RWPE2 (cell line): ENCODE data around the gene DNAH2.

ENCODE experiments used
- ATAC-seq: fragments of 200-7000 bp; cut with Tn5 transposase; 3 replicates; pipeline ENCODE4 v1.9.1; 2021; ENCODE audit warnings: low read depth
- DNase-seq: peaks from one replicate; pipeline ENCODE4 v3.0.0-alpha.2; 2020; ENCODE audit warnings: low spot score
- H3K27ac ChIP-seq: fragments of 450-650 bp; 2 replicates; pipeline ENCODE4 v1.5.1; 2017; ENCODE audit warnings: mild to moderate bottlenecking; ENCODE audit not compliant: poor library complexity, severe bottlenecking
- H3K27me3 ChIP-seq: fragments of 250-450 bp; sonication (Bioruptor Pico); 2 replicates; pipeline ENCODE4 v1.5.1; 2021; ENCODE audit warnings: mild to moderate bottlenecking, moderate library complexity; ENCODE audit not compliant: insufficient read depth, poor library complexity, severe bottlenecking
- H3K36me3 ChIP-seq: fragments of 250-450 bp; sonication (Bioruptor Pico); 2 replicates; pipeline ENCODE4 v1.5.1; 2020; ENCODE audit warnings: low read depth, mild to moderate bottlenecking, moderate library complexity
- H3K4me1 ChIP-seq: fragments of 250-450 bp; sonication (Bioruptor Pico); 2 replicates; pipeline ENCODE4 v1.5.1; 2021; ENCODE audit warnings: mild to moderate bottlenecking, moderate library complexity; ENCODE audit not compliant: insufficient read depth, poor library complexity, severe bottlenecking
- H3K4me3 ChIP-seq: fragments of 250-450 bp; sonication (Bioruptor Pico); 2 replicates; pipeline ENCODE4 v1.5.1; 2021; ENCODE audit warnings: mild to moderate bottlenecking, moderate library complexity; ENCODE audit not compliant: severe bottlenecking
- H3K9me3 ChIP-seq: fragments of 250-450 bp; sonication (Bioruptor Pico); 2 replicates; pipeline ENCODE4 v1.5.1; 2021; ENCODE audit warnings: mild to moderate bottlenecking, moderate library complexity; ENCODE audit not compliant: severe bottlenecking
- CTCF ChIP-seq: fragments of 450-650 bp; IDR thresholded peaks from one replicate; pipeline ENCODE4 v1.5.1; 2017; ENCODE audit warnings: mild to moderate bottlenecking, moderate library complexity; ENCODE audit not compliant: poor library complexity, severe bottlenecking

DNAH2 gene

DNA sequence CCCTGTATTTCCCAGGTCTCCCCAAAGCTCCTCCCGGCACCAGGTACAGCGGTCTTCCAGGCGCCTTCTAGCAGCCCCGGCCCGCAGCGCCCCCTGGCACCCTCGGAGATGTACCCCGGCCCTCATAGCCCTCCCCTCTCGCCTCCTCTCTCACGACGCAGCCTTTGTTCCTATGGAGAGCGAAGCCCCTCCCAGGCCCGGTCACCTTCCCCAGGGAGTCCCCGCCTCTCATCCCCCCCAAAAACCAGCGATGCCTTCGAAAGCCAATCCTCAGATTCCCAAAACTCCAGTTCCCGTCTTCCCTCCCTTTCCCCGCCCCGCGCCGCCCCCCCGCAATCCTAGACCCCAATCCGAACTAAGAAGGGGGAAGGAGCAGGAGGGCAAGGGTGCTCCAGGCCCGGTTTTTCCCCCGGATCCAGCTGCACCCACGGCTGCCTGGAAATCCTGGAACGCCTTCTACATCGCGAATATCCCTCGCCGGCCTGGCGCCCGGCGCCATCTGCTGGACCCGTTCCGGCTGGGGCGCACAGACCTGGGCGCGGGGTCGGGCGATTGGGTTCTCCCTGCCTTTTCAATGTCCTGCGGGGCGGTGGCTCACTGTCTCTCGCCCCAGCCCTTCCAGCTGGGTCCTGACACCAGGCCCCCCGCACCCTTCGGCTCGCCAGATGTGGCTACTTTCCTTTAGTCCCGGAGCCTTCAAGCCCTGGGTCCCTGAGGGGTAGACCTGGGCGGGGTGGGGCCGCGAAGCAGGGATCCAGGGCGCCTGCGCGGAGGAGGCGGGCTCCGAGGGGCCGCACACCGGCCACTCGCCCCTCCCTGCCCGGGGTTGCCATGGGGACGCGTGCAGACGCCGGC, at the start of gene DNAH2:
Gene DNAH2, plus strand, starts transcription at position 844 of the 855 bp plus-strand sequence. CDS start 1,991 bp downstream, outside the sequence.
- ATAC-seq: peak; percentile 83
- peak; percentile 84 for TF ChIP-seq CTCF
- H3K27ac ChIP-seq: peak within 1 kb of the TSS; percentile 28
- no peaks in the 10 kb centered on the region for H3K27me3 ChIP-seq
- H3K36me3 ChIP-seq: no peaks in the 10 kb centered on the region
- no peak for DNase-seq
- H3K9me3 ChIP-seq: no peaks in the 10 kb centered on the region
- peak within 1 kb of the TSS; percentile 56 for H3K4me3 ChIP-seq
- no peaks in the 10 kb centered on the region for H3K4me1 ChIP-seq

DNA sequence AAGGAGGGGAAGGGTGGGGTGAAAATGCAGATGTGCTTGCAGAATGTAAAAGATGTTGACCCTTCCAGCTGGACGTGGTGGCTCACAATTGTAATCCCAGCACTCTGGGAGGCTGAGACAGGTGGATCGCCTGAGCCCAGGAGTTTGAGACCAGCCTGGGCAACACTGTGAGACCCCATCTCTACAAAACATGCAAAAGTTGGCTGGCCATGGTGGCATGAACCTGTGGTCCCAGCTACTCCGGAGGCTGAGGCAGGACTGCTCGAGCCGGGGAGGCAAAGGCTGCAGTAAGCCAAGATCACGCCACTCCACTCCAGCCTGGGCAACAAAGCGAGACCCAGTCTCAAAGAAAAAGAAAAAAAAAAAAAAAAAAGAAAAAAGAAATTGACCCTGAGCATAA, 49.1 kb upstream of the DNAH2 start:
- DNase-seq: no peak
- no peaks in the 10 kb centered on the region for H3K27me3 ChIP-seq
- no peaks in the 10 kb centered on the region for H3K4me1 ChIP-seq
- H3K36me3 ChIP-seq: peaks cover 50% of the 10 kb centered on the region
- no peak for ATAC-seq
- H3K9me3 ChIP-seq: no peaks in the 10 kb centered on the region
- TF ChIP-seq CTCF: no peak
- no peak overlapping the region for H3K4me3 ChIP-seq
- no peak overlapping the region for H3K27ac ChIP-seq

DNA sequence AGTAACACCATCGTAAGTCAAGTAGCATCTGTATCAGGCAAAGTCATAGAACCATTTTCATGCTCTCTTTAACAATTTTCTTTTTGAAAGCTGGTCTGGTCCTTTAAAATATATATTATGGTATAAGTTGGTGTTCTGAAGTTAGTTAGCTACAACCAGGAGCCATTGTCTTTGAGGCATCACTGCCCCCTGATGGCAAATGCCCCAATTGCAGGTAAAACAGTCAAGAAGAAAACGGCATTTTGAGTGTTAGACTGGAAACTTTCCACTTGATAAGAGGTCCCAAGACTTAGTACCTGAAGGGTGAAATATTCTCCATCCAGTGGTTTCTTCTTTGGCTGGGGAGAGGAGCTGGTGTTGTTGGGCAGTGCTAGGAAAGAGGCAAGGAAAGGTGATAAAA, 44.3 kb upstream of the DNAH2 start:
- H3K27ac ChIP-seq: no peak overlapping the region
- H3K4me3 ChIP-seq: no peak overlapping the region
- H3K9me3 ChIP-seq: no peaks in the 10 kb centered on the region
- peak; percentile 30 for TF ChIP-seq CTCF
- ATAC-seq (no peak), DNase-seq (no peak)
- H3K36me3 ChIP-seq: peaks cover 72% of the 10 kb centered on the region
- no peaks in the 10 kb centered on the region for H3K4me1 ChIP-seq
- no peaks in the 10 kb centered on the region for H3K27me3 ChIP-seq

DNA sequence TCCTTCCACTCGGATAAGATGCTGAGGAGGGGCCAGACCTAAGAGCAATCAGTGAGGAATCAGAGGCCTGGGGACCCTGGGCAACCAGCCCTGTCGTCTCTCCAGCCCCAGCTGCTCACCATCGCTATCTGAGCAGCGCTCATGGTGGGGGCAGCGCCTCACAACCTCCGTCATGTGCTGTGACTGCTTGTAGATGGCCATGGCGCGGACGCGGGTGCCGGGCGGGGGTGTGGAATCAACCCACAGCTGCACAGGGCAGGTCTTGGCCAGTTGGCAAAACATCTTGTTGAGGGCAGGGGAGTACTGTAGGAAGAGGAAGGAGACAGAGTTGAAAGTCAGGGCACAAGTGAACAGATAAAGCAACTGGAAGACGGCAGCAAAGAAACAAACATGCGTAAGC, 42.6 kb upstream of the DNAH2 start:
- DNase-seq (no peak), ATAC-seq (no peak)
- Histone ChIP-seq H3K36me3 (peaks cover 60% of the 10 kb centered on the region), H3K9me3 (no peaks in the 10 kb centered on the region), H3K27ac (no peak overlapping the region), H3K4me1 (no peaks in the 10 kb centered on the region), H3K27me3 (no peaks in the 10 kb centered on the region), H3K4me3 (no peak overlapping the region)
- TF ChIP-seq CTCF: no peak

DNA sequence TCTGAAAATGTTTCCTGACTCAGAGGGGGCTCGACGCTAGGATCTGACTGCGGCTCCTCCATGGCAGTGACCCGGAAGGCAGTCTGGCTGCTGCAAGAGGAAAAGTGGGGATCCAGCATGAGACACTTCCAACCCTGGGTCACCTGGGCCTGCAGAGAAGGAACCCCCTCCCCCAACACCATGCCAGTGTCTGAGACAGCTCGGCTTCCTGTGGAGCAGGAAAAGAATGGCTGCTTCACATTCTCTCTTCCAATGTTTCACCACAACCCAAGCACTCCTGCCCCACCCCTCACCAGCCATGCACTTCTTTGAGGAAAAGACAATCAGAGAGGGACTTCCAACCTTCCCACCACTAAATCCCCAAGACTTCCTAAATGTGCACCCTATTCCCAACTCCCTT, 41.0 kb upstream of the DNAH2 start:
- H3K4me1 ChIP-seq: no peaks in the 10 kb centered on the region
- H3K36me3 ChIP-seq: peaks cover 44% of the 10 kb centered on the region
- DNase-seq (no peak), ATAC-seq (no peak)
- no peak overlapping the region for H3K27ac ChIP-seq
- no peak for TF ChIP-seq CTCF
- H3K9me3 ChIP-seq: no peaks in the 10 kb centered on the region
- H3K4me3 ChIP-seq: no peak overlapping the region
- H3K27me3 ChIP-seq: no peaks in the 10 kb centered on the region
